Activated CD8-positive, alpha-beta memory T cell treated with anti-CD3 and anti-CD28 coated beads, Interleukin-2, amount 50 U/mL, for 1 hour (primary cell): Measurements from ENCODE around the gene SLC5A11.
"Not testable (repeated sequence)": the region's sequence is repeated elsewhere in the genome, so short reads cannot be mapped to it uniquely, and the experiment has no call there.

ENCODE experiments used
- DNase-seq: peaks from one replicate; pipeline ENCODE4 v3.0.0-alpha.2; 2020; ENCODE audit errors: extremely low read depth

The SLC5A11 gene

DNA sequence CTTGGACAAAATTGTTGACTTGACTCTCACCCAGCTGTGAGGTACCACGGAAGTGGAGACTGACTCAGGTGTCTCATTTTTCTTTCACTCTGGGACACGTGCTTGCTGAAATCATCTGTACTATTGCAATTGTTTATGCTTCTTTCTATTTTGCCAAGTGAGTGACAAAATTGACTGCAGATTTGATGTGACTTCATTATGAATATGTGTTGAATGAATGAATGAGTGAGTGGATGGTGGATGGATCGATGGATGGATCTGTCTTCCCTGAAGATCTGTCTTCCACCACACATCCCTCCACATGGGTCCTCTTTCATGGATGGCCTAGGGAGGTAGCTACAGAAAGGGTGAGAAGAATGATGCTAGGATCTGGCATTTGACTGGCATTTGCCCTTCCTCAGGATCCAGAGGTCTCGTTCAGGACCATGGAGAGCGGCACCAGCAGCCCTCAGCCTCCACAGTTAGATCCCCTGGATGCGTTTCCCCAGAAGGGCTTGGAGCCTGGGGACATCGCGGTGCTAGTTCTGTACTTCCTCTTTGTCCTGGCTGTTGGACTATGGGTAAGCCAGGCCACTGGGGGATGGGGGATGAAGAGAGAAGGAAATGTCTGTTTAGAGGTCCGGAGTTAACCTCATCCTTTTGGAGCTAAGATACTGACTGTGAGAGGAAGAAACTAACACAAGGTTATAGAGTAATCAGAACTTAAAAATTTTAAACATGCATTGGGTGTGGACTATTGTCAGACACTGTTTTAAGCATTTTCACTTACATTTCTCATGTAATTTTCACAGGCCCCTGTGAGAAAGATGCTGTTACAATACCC lies 12.7 kb downstream of the SLC5A11 start:
- DNase-seq: no peak

DNA sequence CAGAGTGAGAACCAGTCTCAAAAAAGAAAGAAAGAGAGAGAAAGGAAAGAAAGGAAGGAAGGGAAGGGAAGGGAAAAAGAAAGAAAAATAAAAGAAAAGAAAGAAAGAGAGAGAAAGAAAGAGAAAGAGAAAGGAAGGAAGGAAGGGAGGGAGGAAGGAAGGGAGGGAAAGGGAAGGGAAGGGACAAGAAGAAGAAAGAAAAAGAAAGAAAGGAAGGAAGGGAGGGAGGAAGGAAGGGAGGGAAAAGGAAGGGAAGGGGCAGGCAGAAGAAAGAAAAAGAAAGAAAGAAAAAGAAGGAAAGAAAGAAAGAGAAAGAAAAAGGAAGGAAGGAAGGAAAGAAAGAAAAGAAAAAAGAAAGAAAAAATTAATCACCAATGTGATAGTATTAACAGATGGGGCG lies 15.7 kb downstream of the SLC5A11 start:
- no peak for DNase-seq

DNA sequence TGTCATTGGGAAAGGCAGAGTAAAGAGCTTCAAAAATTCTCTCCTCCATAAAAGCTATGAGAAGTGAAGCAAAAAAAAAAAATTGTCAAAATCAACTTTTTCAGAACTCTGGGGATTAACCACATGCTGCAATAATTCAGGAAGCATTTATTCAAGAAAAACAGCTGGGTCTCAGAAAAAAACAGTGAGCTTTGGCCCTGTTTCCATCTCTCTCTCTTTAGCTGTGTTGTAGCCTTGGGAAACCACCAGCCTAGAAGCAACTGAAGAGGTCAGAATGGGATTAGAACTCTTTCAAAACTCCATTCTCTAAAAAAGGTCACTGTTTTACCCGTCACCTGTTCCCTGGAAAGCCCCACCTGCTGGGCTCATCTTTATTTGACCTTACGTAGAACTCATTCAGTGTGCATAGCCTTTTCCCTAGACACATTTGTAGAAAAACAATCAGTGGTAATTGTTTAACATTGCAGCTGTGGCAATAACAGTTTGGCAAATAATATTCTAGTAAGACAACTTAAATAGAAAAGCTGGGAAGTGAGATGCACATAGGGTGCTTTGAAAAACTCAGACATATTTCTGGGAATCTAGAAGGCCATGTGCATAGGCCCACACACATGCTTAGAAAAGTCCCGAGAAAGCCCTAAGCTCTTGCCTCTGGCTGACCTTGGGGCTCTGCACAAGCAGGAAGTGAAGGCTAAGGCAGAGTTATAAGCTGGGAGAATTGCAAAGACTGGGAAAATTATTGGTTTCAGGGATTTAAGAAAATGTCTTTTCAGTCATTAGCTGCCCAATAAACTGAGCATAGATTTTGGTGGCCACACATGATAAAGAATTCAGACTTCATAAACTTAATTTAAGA lies 18.0 kb downstream of the SLC5A11 start:
- no peak for DNase-seq

DNA sequence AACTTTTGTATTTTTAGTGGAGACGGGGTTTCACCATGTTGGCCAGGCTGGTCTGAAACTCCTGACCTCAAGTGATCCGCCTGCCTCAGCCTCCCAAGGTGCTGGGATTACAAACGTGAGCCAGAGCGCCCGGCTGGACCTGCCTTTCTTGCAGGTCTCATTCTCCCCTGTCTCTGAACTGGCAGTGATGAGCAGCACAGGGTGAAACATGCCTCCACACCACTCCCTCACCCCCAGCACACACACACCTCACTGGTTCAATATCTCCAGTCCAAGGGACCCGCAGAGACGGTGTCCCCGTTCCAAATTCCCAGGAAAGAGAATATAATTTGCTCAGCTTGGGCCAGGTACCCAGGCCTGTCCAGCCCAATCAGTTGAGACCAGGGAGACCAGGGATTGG lies 23.3 kb downstream of the SLC5A11 start:
- DNase-seq: no peak

DNA sequence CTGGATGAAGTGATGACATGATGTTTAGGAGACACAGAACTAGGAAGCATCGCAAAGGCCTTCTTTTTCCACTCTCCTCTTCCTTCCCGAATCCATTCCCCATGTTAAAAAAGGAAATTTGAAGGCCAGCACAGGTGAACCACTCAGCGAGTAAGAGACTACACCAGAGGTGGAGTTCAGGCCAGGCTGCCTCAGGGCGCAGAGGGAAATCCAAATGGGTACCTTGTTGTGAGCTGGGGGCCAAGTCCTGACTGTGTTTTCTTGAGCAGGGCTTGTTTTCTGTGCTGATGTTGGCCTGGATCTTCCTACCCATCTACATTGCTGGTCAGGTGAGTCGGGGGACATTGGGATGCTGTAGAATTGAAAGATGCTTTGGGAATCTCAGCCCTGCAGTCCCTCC lies 26.1 kb downstream of the SLC5A11 start:
- DNase-seq: no peak

DNA sequence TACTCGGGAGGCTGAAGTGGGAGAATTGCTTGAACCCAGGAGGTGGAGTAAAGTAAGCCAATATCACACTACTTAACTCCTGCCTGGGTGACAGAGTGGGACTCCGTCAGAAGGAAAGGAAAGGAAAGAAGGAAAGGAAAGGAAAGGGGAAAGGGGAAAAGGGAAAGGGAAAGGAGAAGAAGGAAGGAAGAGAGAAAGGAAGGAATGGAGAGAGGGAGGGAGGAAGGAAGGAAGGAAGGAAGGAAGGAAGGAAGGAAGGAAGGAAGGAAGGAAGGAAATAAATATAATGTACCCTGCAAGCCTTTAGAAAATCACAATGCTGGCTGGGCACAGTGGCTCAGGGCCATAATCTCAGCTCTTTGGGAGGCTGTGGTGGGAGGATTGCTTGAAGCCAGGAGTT lies 27.3 kb downstream of the SLC5A11 start:
- no peak for DNase-seq

DNA sequence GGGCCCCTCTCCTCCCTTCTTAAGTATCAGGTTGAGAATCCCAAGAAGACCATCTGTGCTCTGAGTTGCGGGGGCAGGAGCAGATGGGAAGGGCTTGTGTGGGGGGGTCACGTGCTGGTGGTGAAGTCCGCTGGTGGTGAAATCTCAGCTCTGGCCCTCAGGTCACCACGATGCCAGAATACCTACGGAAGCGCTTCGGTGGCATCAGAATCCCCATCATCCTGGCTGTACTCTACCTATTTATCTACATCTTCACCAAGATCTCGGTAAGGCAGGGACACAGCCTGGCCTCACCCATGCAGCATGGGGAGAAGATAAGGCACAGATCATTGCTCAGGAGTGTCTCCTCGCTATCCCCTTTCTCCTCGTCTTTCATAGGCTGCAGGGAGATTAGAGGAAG lies 29.7 kb downstream of the SLC5A11 start:
- DNase-seq: no peak

DNA sequence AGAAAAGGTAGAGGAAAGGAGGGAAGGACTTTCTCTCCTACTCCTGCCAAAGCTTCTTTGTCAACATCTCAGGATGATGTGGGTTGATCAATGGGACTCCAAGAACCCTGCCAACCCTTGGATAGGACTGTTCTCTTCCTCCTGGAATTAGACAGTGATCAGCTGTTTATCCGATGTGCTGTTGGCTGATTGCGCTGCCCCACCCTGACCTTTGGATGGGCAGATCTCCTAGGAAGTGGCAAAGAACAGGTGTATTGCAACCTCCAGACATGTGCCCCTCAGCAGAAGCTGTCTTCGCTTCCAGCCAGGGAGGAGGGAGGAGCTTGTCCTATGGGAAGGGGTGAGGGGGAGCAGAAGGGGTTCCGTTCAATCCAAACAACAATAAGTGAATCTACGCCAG lies 30.5 kb downstream of the SLC5A11 start:
- no peak for DNase-seq

DNA sequence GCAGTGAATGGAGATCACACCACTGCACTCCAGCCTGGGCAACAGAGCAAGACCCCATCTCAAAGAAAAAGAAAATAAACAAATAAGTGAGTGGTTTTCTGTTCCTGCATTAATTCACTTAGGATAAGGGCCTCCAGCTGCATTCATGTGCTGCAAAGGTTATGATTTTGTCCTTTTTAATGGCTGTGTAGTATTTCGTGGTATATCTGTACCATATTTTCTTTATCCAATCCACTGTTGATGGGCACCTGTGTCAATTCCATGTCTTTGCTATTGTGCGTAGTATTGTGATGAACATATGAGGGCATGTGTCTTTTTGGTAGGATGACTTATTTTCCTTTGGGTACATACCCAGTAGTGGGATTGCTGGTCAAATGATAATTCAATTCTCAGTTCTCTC lies 33.9 kb downstream of the SLC5A11 start:
- DNase-seq: no peak

DNA sequence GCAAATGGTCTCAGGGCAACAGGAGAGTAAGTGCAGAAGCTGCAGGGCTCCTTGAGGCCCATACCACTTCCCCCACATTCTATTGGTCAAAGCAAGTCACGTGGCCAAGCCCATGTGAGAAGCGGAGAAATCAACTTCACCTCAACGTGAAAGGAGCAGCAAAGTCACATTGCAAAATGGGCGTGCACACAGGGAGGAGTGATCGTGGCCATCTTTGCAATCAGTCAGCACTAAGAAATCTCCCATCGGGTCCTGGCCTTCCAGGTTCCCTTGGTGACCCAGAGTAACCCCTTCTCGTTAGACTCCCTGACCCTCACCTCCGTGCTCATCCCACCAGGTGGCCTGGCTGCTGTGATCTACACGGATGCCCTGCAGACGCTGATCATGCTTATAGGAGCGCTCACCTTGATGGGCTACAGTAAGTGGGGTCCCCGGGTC lies 38.0 kb downstream of the SLC5A11 start:
- no peak for DNase-seq

DNA sequence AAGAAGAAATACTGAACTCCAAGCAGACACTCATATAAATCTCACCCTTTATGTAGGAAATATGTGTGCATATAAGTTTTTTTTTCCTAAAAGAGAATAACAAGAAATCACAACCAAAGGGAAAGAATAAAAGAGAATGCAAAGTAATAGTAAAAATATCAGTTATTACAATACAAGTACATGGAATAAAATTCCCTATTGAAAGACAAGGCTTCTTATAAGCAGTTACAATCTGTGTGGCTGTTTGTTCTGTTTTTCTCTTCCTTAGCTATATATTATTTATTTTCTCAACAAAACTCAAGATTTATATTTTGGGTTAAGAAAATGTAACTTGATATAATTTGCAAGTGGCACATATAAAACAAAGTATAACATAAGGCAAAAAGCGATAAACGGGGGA lies 41.7 kb downstream of the SLC5A11 start:
- no peak for DNase-seq

DNA sequence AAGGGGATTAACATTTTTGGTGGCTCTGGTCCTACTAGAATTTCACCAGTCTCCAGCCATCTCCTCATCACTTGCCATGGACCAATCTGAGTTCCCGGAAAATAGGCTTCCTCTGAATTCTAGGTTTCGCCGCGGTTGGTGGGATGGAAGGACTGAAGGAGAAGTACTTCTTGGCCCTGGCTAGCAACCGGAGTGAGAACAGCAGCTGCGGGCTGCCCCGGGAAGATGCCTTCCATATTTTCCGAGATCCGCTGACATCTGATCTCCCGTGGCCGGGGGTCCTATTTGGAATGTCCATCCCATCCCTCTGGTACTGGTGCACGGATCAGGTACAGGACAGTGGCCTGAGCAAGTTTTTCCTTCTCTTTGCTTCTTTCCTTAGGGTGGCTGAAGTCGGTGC lies 45.0 kb downstream of the SLC5A11 start:
- DNase-seq: no peak

DNA sequence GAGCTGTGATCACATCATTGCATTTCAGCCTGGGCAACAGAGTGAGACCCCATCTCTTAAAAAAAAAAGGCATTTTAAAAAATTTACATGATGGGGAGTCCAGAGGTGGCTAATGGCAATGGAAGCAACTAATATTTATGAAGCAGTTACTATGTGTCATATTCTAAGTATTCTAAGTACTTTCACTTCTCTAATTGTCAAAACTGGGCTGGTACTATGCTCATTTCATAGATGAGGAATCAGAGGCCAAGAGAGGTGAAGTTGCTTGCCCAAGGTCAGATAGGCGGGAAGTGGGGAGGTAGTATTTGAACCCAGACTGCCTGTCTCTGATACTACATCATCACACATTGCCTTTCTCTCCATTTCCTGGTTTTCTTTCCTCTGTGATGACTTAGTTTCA lies 50.7 kb downstream of the SLC5A11 start:
- no peak for DNase-seq

DNA sequence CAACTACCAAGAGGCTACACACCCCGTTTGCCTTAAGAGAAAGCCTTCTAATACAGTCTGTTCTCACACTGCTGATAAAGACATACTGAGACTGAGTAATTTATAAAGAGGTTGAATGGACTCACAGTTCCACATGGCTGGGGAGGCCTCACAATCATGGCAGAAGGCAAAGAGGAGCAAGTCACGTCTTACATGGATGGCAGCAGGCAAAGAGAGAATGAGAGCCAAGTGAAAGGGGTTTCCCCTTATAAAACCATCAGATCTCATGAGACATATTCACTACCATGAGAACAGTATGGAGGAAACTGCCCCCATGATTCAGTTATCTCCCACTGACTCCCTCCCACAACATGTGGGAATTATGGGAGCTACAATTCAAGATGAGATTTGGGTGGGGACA lies 51.8 kb downstream of the SLC5A11 start:
- not testable (repeated sequence) for DNase-seq

DNA sequence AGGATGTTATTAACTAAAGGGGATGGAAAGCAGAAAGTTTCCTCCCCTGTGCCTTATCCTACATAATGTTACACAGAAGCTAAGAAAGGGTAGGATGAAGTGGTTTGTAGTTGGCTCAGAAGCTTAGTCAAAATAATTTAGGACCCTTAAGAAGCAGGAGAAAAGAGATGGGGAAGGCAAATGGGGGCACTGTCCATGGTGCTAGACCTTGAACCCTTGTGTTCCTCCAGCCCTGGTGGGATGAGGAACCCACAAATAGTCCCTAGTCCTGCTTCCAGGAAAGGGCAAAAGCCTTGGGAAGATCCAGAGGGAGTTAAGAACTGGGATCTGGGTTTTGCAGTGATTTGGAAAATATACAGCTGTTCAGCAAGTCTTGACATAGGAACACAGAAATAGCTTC lies 54.5 kb downstream of the SLC5A11 start:
- no peak for DNase-seq

DNA sequence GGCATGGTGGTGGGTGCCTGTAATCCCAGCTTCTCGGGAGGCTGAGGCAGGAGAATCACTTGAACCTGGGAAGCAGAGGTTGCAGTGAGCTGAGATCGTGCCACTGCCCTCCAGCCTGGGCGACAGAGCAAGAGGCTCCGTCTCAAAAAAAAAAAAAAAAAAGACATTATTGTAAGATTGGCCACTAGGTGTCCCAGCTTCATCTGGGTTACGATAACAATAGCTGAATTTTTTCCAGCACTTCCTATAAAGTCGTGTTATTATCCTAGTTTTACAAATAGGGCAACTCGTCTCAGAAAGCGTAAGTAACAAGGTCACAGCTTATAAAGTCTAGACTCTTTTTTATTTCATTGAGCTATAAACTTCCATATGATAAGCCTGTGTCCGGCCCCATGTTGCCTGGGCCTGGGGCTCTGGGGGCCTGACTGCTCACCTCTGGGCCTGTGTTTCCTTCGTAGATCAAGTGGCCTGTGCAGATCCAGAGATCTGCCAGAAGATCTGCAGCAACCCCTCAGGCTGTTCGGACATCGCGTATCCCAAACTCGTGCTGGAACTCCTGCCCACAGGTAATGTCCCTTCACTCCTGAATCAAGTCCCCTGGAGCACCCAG lies 60.5 kb downstream of the SLC5A11 start:
- no peak for DNase-seq

DNA sequence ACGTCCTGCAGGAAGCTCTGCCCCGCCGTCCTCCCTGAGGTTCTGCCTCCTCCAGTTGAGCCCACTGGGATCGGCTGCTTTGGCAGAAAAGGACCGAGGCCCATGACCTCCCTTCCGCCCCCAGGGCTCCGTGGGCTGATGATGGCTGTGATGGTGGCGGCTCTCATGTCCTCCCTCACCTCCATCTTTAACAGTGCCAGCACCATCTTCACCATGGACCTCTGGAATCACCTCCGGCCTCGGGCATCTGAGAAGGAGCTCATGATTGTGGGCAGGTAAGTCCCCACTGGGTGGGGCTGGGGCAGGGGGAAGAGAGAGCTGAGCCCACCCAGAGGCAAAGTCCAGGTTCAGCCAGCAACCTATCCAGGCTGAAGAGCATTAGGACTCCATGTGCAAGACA lies 61.1 kb downstream of the SLC5A11 start:
- no peak for DNase-seq

DNA sequence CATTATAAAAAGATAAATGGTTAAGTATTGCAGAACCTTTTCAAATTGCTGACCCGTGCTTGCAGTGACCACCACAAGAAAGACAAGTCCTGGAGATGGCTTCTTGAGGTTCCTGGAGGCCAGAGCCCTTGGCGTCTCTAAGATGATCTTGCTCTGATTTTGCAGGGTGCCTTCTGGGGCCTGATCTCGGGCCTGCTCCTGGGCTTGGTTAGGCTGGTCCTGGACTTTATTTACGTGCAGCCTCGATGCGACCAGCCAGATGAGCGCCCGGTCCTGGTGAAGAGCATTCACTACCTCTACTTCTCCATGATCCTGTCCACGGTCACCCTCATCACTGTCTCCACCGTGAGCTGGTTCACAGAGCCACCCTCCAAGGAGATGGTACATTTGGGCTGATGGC lies 63.0 kb downstream of the SLC5A11 start:
- no peak for DNase-seq

DNA sequence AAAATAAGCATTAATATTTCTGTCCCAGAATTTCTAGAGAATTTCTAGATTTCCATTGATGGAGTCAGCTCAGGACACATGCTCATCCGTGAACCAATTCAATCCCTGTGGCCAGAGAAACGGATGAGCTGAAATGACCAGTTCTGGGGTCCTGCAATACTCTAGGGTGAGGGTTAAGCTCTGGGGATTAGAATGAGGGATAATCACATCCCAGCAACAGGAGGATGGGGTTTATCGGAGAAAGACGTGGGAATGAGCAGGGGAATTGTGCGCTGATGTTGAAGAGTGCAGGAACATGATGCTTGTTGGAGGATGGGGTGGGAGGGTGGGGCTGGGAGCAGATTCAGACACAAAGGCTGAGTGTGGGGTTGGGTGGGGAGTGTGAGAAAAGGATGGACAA lies 64.1 kb downstream of the SLC5A11 start:
- no peak for DNase-seq

DNA sequence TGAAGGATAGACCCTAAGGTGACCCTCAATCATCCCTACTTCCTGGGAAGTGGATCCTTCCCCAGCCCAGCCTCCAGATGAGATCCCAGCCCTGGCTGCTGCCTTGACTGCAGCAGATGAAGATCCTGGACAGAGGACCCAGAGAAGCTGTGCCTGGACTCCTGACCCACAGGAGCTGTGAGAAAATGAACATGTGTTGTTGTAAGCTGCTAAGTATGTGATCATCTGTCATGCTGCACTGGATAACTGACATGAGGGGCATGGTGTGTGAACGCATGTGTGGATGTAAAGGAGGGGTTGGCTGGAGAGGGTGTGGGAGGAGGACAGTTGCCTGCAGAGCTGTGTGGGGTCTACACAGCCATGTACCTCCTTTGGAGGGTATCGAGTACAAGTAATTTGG lies 69.3 kb downstream of the SLC5A11 start:
- no peak for DNase-seq

DNA sequence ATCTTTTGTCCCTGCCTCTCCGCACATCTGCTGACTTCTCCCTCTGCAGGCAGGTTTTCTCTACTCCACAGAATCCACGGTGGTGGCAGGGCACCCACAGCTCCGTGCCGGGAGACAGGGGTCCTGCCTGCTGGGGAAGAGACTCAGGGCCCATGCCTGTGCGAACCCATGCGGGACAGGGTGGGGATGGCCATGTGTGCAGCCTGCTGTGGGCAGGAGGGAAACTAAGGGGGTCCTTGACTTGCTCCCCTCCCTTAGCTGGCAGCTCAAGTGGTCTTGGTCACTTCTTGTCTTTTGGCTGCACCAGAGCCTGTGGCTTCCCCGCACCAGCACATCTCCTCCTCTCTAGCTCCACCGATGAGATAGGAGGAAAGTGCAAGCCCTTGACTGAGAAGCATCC lies 69.8 kb downstream of the SLC5A11 start:
- no peak for DNase-seq

DNA sequence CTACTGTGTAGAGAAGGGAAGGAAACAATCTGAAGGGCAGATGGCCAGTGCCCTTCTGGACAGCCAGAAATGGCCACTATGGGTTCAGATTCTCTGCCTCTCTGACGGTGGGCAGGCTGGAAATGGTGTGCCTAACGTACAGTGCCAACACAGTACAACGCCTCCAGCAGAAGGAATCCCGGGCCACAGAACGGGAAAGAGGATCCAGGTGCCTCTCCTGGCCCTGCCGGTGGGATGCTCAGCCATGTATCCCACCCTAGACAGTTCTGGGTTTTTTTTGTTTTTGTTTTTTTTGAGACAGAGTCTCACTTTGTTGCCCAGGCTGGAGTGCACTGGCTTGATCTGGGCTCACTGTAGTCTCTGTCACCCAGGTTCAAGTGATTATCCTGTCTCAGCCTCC lies 71.5 kb downstream of the SLC5A11 start:
- DNase-seq: no peak

DNA sequence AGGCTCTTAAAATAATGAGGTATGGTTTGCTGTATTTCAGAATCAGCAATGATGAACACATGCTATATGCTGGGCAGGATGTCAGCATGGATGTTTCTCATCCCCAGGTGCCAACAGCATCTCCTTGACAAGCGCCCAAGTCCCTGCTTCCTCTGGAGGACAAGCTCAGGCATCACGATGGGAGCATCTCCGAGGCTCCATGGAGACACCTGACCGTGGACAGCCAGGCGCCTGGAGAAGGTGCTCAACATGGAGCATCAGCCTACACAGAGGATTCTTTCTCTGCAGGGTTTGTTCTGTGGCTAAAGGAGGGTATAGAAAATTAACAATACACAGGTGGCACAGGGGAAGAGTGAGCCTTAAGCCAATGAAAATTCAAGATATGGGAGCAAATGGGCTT lies 72.1 kb downstream of the SLC5A11 start:
- DNase-seq: no peak
